NCI-H82 (cell line): ENCODE measurements around the gene ADAP1.
A peak's percentile ranks its signal among the peaks of the same experiment; 100 is the strongest.

Experiments
- DNase-seq: peaks from one replicate; lab custom pipeline; 2025; lab: John Stamatoyannopoulos, UW

The ADAP1 gene

GRCh38 chr7:862157-862556, 92.3 kb downstream of the ADAP1 start:
- DNase-seq, result peak; percentile 93

GRCh38 chr7:861222-861621, 93.3 kb downstream of the ADAP1 start:
- DNase-seq, result no peak

DNA sequence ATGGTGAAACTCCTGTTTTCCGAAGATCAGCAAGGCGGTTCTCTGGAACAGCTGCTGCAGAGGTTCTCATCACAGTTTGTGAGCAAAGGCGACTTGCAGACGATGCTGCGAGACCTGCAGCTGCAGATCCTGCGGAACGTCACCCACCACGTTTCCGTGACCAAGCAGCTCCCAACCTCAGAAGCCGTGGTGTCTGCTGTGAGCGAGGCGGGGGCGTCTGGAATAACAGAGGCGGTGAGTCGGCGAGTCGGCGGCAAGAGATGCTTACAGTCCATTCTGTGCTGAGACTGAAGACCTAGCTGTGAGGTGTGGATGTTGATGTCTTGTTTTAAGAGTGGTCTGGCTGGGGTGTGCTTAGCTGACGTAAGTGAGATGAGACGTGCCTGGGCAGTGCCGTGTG, 94.3 kb downstream of the ADAP1 start:
- no peak for DNase-seq

- DNase-seq, result no peak
Measured at GRCh38 chr7:859359-860030, 95.0 kb downstream of the ADAP1 start.

DNA sequence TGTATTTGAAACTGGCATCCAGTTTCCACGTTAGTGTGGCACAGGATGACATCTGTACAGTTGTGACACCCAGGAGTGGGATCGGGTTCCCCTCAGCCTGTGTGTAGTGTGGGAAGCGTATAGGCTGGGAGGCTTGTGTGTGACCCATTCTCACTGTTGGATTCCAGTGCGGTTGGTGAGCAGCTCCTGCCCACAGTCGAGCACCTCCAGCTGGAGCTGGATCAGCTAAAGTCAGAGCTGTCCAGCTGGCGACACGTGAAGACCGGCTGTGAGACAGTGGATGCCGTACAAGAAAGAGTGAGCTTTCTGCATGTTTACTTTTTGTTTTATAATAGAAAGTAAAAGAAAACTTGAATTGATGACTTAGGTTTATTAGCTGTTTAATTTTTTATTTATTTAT, 96.8 kb downstream of the ADAP1 start:
- no peak for DNase-seq

- no peak for DNase-seq
Measured at GRCh38 chr7:856444-857095, 97.9 kb downstream of the ADAP1 start.

DNA sequence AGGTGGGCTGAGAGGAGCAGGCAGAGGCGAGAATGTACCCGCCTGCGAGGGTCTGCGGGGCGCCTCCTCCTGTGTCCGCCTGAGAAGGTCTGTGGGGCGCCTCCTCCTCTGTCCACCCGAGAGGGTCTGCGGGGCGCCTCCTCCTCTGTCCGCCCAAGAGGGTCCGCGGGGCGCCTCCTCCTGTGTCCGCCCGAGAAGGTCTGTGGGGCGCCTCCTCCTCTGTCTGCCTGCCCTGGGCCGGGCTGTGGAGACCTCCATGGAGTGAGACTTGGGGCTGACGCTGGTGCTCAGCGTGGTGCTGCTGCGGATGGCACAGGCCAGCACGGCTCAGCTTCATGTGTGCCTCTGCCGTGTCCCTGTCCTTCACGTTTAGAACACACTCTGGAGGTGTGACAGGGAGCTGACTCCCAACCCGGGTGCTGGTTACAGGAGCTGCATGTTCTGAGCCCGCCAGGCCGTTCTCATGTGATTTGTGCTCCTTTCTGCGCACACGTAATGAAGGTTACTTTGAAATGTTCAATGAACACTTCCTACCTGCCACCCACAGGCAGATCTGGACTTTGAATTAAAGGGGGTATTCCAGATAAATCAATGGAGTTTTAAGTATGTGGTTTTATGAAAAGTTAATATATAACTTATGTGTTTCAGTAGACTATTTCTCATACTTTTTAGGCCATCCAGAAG, 98.7 kb downstream of the ADAP1 start:
- no peak for DNase-seq

- no peak for DNase-seq
Measured at GRCh38 chr7:854118-854775, 100.2 kb downstream of the ADAP1 start.

DNA sequence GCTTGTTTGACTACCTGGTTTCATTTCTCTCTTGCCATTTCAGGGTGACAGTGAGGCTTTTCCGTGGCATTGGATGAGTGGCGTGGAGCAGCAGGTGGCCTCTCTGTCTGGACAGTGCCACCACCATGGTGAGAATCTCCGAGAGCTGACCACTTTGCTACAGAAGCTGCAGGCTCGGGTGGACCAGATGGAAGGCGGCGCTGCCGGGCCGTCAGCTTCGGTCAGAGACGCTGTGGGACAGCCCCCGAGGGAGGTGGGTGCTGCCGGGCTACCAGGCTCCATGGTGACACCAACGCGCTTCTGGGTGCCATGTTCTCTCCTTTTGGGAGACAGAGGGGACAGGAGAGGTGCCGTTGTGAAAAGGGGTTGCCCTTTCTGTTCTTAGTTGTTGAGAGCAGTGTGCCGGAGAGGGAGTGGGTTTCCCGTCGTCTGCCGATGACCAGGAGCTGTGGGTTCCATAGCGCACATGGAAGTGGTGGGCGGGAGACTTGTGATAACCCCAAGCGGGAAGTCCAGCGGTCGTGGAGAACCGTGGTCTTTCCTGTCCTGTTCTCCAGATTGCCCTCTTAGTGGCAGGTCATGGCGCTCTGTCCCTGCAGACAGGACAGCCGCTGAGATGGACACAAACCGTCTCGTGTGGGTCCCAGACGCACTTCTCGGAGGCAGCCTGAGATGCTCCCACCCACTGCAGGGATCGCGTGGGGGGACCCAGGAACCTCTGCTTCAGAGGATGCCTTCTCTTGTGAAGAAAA, 100.9 kb downstream of the ADAP1 start:
- no peak for DNase-seq

DNA sequence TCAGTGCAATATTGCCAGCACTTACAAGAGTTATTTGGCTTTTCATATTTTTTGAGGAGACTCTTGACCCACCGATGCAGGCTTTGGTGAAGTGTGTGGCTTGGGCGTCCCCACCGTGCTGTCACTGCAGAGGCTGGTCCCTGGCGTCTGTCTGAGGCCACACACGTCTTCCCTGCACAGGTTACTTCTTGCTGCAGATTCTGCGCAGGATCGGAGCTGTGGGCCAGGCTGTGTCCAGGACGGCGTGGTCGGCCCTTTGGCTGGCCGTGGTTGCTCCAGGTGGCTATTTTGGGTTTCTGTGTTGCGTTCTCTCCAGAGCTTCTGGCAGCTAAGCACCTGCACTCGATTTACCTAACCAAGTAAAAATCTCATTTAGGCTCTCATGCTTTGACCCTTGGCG, 103.3 kb downstream of the ADAP1 start:
- no peak for DNase-seq

- no peak for DNase-seq
Measured at GRCh38 chr7:849781-850180, 104.7 kb downstream of the ADAP1 start.

DNA sequence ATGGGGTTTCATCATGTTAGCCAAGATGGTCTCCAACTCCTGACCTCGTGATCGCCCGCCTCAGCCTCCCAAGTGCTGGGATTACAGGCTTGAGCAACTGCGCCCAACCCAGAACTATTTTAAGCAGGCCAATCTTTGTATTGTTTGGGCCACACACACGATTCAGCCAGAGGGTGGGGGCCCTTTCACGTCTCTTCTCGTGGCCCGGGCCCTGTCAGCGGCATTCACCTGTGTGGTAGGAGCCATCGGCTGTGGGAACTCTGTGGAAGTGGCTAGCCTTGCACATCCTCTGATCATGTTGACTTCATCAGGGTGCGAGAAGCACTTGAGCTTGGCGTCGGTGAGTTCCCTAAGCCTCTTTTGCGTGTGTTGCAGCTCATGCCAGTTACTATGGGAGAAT, 105.3 kb downstream of the ADAP1 start:
- no peak for DNase-seq
